GM12891 (cell line): ENCODE measurements around the gene ASB2.

Experiments used
- POLR2A ChIP-seq: IDR thresholded peaks from 2 replicates; pipeline ENCODE4 v1.6.1; 2011; ENCODE audit warnings: low read depth, low read length, control low read depth
- POLR2AphosphoS5 ChIP-seq: IDR thresholded peaks from 2 replicates; pipeline ENCODE4 v1.6.1; 2011; ENCODE audit warnings: low read depth, low read length, control low read depth
- SPI1 ChIP-seq: IDR thresholded peaks from 2 replicates; pipeline ENCODE4 v1.6.1; 2011; ENCODE audit warnings: low read depth, low read length, control low read depth

DNA sequence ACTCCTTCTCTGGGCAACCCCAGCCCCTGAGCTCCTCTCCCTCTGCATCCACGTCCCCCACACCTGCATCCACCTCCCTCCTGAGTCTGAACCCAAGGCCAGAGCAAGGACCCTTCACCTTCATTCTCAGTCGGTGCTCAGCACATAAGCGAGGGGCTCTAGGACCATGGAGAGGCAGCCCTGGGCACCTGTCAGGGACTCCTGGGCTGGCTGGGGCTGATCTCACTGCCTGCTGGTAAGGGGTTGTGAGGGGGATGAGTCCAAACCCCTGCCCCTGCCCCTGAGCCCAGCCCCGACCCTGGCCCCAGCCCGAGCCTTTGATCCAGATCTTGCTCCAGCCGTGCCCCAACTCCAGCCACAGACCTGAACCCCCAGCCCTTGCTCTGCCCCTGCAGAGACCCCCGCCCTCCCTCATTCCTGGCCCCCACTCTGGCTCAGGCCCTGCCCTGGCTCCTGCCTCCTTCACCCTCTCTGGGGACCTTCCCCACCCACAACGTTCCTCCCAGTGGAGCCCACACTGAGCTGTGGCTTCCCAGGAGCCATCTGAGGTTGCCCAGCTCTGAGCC lies 19.8 kb upstream of the ASB2 start:
- no peak for TF ChIP-seq POLR2AphosphoS5
- no peak for TF ChIP-seq SPI1
- TF ChIP-seq POLR2A = no peak
